GM21717 (cell line): ENCODE results near the gene LRRC57.

Source experiments
- ATAC-seq: cut with Tn5 transposase; IDR thresholded peaks from one replicate; pipeline ENCODE4 v1.9.1; 2021; ENCODE audit warnings: mild to moderate bottlenecking, moderate library complexity; ENCODE audit not compliant: unreplicated experiment

Gene LRRC57

GRCh38 chr15:42493679-42494078, 54.9 kb downstream of the LRRC57 start:
- ATAC-seq, result no peak

GRCh38 chr15:42491539-42492225, 56.9 kb downstream of the LRRC57 start:
- no peak for ATAC-seq

- no peak for ATAC-seq
These were observed 57.7 kb downstream of the LRRC57 start, which contains the start of gene ZNF106 for GRCh38 chr15:42490671-42491538. Gene ZNF106 (minus strand): TSS chr15:42491141. CDS start chr15:42472289, 18,852 bp downstream.

GRCh38 chr15:42490291-42490670, 58.3 kb downstream of the LRRC57 start:
- no peak for ATAC-seq
